Measurements from ENCODE around the gene HPS1.

The HPS1 gene

DNA sequence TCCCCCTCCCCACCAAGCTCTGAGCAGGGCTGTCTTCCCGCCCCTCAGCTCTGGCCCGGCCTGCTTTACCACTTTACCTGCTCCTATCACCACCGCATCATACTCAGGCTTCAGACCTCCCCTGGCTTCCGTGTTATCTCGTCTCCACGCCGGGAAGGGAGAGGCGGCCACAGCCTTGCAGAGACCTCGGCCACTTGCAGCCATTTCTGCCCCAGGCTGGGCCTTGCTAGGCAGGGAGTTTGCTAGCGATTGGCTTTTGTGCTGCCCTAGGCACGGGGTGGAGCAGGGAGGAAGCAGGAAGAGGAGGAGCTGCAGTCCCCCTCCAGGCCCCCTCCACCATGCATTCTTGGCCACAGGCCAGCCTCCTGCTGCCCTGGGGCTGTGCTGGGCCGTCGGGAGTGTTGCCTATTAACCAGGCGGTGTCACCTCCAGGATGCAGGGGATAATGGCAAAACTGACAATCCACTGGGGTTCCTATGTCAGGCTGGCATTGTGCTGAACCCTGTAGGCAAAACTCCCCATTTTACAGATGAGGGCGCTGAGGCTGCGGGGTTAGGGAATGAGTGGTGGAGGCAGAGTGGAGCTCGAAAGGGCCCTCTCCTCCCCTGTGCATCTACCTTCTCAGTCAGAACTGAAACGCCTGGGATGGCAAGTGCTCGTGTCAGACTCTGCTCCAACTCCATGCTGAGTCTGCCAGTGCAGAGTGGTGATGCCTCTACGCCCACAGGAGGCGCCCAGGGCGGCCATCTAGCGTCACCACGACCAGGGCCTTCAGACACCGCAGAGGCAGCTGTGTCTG, 31.6 kb downstream of the HPS1 start, which contains the start of gene PYROXD2:
TSS of gene PYROXD2 (minus strand) at position 251 of the 799 bp plus-strand sequence. CDS start at position 204, 47 bp downstream.
- FAIRE-seq (peak; percentile 95), DNase-seq (ENCODE audit: low spot score) (peak; percentile 98)

DNA sequence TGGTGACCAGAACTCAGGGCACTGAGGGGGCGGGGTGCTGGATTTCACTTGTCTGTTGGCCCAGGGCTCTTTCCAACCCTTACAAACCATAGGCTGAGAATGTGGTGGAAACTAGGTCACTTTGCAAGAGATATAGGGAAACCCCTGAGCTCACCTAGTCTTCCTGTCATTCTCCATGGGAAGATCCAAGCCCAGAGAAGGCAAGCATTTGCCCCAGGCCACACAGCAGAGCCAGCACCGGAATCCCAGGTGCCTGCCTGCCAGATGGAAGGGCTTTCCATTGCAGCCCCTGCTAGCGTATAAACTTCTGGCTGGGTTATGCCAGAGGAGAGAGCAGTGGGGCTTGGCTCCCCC, 32.2 kb downstream of the HPS1 start:
- DNase-seq (ENCODE audit: low spot score) (no peak), FAIRE-seq (no peak)

DNA sequence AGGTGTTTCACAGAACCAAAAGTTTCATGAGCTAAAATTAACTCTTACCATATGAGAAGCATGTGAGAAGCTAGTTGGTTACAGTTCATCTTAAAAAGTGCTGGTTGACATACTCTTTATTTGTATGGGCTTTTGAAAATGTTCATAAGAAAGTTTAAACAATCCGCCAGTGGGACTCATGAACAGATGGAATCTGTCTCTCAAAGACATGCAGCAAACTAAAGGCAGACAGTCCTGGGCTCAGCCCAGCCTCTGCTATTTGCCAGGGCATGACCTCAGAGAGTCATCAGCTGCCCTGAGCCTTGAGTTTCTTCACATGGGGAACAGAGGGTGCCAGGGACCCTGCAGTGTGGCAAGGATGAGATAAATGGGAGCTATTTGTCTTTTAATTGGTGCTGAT, 35.0 kb downstream of the HPS1 start:
- FAIRE-seq (no peak), DNase-seq (ENCODE audit: low spot score) (no peak)

DNA sequence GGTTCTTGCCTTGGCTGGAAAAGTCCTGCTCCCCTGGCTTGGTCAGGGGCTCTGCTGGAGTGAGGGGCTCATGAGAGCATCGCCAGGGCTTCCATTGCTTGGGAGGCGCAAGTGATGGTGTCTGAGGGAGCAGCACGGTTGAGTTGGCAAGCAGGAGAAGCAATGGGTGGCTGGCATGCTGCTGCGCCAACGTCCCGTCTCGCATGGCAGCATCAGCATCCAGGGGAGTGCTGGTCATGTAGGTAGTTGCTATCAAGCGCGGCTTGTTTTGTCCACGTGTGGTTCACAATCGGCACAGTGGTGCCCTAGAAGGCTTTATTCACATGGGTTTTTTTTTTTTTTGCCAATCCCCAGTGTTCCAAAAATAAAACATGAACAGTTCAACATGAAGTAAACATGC, 35.6 kb downstream of the HPS1 start:
- FAIRE-seq (no peak), DNase-seq (ENCODE audit: low spot score) (no peak)

DNA sequence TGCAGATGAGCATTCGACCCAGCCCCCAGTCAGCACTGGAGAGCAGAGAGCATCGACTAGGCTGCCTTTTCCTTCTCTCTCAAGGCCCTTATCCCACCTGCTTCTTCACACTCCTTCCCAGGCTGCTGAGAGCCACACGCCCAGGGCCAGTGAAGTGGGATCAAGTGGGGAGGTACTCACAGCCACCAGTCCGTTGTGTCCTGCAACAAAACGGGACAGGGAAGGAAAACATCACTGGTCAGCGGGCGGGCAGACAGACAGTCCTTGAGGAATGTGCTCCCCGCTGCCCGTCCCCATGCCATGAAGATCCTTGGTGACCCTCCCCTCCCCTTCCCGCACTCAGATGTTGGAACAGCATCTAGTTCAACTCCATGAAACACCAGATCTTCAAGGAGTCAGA, 36.0 kb downstream of the HPS1 start:
- DNase-seq (ENCODE audit: low spot score) (no peak), FAIRE-seq (no peak)

DNA sequence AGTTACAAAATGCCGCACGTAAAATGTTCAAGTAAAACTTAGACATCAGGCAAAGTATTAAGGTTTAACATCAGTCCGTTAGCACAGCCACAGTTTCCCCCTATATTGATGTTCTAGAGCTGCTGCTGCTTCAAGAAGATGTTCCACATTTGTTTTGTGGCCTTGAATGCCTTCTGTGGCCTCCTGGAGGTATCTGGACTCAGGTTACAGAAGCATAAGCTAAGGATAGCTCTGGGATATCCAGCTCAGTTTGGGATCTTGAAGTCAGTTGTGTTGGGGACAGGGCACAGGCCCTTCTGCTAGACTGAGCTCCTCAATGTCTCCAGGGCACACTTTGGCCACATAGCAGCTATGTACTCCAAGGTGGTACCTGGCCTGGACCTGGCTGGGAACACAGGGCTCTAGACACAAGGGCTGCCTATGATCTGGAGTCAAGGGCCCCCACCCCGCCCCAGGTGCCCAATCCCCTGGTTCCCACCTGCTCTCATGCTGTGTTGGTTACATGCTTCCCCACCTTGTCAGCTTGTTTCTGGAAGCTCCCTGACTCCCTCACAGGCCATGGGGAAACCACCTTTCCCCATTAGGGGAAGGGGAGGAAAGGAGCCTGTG, 36.5 kb downstream of the HPS1 start:
- DNase-seq (ENCODE audit: low spot score) (no peak), FAIRE-seq (no peak)

DNA sequence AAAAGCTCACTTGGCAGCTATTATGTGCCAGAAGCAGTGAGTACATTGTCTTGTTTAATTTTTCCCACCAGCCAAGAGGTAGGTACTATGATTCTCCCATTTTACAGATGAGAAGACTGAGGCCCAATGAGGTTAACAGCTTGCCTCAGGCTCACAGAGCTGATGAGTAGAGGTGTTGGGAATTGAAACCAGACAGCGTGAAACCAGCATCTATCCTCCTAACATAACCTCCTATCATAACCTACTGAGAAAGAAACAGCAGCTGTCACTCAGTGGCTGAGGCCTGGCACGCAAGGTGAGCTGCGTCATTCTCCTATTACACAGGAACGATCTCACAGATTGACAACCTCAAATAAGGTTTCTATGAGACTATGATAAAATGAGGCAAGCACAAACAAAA, 37.9 kb downstream of the HPS1 start:
- no peak for DNase-seq (ENCODE audit: low spot score)
- FAIRE-seq: no peak

DNA sequence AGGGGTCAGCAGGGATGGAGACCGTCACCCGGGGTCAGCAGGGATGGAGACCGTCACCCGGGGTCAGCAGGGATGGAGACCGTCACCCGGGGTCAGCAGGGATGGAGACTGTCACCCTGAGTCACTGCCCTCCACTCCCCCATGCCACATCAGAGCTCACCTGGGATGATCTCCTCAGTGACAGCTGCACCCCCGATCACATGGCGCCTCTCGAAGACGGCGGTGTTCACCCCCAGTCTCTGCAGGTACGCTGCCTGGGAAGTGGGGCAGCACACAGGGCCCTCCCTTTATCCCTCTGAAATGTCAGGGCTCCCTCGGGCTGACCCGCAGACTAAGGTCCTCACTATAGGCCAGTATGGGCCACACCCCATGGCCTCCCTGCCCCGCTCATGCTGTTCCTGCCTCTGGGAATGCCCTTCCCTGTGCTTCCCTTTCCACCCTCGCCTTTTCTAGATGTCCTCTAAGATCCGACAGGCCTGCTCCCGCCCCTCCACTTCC, 38.9 kb downstream of the HPS1 start:
- DNase-seq (ENCODE audit: low spot score) (no peak), FAIRE-seq (no peak)

DNA sequence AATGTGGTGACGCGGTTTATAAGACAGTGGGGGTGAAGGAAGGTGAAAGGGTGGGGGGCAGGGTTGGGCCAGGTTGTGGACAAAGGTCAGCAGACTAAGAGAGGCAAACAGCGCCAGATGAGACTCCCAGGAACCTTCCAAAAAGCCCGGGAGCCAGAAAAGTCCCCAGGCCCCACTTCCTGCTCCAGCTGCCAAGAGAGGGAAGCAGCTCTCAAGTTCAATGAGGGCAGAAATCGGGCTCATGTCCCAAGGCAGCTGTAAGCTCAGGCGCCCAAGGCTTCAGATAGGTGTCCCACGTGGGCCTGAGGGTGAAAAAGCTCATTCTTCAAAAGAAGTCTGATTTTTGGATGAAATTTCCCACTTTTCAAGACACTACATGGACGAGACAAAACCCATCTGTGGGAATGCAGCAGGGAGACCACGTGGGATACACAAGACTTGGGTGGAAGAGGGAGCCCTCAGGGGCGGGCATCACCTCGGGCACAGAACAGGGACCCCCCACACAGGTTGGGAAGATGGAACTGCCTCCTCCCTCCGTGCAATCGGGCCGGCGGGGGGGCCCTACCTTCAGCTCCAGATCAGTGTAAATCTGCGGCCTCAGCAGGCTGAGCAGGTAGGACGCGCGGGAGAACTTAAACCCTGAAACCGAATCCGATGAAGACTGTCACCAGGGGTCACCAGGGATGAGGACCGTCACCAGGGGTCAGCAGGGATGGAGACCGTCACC, 39.6 kb downstream of the HPS1 start:
- DNase-seq (ENCODE audit: low spot score): no peak
- FAIRE-seq: no peak

DNA sequence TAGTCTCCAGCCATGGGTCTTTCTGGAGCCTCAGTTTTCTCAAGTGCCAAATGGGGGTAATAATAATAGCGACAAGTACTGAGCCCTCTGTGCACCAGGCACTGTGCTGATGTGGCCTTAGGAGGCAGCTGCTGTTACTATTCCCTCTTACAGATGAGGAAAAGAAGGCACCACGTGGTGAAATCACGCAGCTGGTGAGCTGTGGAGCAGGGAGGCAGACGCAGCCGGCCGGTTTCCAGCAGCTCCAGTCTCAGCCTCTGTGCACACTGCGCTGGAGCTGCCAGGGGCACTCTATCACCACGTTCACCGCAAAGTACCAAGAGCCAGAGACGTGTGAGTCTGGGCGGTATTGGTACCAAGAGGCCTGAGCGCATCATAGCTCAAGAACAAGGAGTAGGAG, 41.3 kb downstream of the HPS1 start:
- FAIRE-seq (no peak), DNase-seq (ENCODE audit: low spot score) (no peak)

DNA sequence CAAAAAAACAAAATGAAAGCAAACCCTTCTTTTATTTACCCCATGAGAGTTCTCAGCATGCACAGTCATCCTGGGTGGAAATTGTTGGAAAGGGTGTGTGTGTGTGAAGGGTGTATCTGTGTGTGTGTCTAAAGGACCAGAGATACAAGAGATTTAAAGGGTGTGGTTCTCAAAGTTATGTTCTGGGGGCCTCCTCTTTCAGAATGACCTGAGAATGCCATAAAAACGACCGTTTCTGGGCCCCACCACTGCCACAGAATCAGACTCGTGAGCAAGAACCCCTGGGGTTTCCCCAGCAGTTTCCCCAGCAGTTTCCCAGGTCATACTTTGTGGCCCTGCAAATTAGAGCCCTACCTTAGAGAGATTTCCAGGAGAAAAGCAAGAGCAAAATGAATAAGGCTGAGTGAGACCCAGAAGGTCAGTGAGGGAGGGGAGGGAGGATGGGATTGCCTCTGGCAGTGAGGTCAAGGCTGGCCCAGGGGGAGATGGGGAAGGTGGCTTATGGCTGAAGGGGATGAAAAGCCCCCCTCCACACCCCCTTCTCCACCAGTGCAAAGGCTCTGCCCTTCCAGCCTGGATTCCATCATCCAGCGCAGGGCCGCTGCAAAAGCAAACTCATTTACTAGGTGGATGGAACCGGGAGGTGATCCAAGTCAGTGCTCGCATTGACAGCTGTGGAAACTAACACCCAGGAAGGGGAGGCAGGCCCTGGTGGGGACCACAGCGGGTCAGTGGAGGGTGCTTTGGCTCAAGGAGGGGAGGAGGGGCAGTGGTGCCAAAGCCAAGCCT, 42.0 kb downstream of the HPS1 start:
- DNase-seq (ENCODE audit: low spot score): no peak
- no peak for FAIRE-seq

DNA sequence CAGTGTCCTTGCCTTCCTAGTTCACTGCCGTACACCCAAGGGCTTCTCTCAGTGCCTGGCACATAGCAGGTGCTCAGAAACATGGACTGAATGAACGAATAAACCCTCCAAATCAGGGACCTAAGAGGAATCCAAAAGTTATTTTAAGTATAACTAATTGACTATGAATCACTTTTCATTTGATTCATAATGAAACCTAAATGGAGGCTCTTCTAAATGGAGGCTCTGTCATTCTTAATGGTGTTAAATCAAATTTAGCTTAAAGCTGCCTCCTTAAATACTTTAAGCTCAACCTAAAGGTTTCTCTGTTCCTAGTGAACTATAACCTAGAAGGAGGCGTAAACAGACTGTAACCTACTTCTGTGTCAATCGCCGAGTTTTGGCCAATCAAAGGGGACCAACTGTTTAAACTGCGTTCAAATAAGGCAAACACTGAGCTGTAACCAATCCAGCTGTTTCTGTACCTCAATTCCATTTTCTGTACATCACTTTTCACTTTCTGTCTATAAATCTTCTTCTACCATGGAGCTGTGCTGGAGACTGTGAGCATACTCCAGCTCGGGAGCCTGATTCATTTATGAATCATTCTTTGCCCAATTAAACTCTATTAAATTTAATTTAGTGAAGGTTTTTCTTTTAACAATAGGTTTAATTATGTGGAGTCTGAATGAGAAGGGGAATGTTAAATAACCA, 42.8 kb downstream of the HPS1 start:
- FAIRE-seq (no peak), DNase-seq (ENCODE audit: low spot score) (no peak)

DNA sequence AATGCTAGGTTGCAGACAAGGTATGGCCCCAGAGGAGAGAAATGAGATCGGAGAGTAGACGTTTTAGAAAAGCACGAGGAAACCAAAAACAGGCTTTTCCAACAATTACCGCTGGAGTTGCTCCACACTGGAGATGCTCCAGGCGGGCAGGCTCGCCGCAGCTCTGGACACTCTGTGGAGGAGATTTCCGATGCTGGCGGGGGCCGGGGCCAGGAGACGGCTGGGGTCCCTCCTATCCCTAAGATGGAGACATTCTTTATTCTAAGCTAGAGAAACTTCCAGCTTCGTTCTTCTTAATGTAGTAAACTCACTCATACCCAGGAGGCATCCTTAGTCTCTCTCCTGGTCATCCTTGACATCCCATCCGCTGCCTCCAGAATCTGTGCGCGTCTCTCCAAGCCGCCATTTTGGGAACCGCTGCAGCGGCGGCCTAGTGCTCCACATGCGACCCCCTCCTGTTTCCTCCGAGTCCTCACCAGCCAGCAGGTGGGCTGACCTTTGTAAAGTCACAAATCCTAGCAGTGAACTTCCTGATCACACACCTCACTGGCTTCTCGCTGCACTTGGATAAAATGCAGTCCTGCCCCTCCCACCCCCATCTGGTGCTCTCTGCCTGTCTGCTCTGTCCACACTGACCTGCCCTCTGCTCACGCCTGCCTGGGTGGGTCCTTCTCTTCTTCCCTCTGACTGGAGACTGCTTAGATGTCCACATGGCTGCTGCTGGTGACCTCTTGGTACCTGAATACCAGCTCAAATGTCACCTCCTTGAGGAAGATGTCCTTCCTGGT, 43.6 kb downstream of the HPS1 start:
- DNase-seq (ENCODE audit: low spot score) (no peak), FAIRE-seq (no peak)

DNA sequence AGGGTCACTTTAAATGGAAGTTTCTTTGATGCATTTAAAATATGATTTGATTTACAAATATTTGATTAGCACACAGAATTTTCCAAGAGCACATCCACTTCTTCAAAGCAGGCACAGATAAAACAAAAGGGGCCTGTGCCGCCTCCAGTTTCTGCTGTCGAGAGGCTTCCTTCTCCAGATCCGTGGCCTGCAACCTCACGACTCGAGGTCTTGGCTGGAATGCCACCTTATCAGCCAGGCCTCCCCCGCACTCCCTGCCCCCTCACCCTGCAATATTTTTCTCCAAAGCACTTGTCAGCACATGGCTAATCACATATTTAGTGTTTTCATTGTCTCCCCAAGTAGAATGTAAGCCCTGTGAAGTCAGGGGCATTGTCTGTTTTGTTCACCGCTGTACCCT, 44.3 kb downstream of the HPS1 start:
- FAIRE-seq: no peak

DNA sequence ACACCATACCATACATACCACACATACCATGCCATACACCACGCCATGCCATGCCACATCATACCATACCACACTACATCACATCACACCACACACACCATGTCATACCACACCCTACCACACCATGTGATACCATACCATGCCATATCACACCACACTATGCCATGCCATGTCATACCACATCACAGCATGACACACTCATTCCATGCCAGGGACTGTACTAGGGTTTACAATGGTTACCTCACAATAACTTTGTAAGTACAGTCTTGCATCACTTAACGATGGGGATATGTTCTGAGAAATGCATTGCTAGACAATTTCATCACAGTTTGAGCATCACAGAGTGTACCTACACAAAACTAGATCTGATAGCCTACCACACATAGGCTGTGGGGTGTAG, 46.3 kb downstream of the HPS1 start:
- DNase-seq (ENCODE audit: low spot score): no peak
- peak; percentile 96 for FAIRE-seq

More for the DNA sequence above, 44.3 kb downstream of the HPS1 start:
- DNase-seq (ENCODE audit: low spot score): no peak

DNA sequence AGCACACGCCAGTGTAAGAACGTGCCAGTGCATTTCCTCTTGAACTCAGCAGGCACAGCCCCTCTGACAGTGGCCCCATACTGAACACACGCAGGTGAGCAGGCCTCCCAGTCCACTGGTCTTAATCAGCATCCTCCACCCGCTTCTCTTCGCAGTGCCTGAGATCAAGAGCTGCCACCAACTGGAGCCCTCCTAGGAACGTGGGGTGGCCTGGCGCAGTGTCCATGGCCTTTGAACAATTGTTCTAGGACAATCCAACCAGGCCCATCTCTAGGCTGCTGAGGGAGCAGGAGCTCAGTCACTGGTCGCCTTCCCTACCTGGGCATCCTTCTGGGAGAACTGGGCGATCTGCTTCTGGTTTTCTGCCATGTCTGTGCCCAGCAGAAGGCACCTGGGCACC, 47.0 kb downstream of the HPS1 start:
- no peak for FAIRE-seq
- no peak for DNase-seq (ENCODE audit: low spot score)

DNA sequence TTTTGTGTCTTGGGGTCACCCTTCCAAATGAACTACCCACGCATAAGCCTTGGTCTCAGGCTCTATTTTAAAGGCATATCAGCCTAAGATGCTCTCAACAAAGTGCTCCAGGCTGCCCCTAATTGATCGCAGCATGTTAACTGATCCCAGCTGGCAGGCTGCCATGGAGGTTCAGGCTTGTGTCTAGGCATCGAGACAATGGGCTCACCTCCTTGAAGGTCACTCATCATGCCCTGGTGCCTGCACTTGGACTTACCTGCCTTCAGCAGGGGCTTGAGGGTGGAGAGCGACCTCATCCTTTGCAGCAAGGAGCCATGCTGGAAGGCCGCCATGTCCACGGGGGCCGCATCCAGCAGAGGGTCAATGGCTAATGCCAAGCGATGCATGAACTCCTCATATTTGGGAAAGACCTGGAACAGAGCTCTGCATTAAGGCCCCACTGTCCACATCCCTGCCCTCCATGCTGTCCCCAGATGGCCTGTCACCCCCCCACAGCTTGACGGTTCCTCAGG, 49.6 kb downstream of the HPS1 start:
- no peak for FAIRE-seq
- no peak for DNase-seq (ENCODE audit: low spot score)

DNA sequence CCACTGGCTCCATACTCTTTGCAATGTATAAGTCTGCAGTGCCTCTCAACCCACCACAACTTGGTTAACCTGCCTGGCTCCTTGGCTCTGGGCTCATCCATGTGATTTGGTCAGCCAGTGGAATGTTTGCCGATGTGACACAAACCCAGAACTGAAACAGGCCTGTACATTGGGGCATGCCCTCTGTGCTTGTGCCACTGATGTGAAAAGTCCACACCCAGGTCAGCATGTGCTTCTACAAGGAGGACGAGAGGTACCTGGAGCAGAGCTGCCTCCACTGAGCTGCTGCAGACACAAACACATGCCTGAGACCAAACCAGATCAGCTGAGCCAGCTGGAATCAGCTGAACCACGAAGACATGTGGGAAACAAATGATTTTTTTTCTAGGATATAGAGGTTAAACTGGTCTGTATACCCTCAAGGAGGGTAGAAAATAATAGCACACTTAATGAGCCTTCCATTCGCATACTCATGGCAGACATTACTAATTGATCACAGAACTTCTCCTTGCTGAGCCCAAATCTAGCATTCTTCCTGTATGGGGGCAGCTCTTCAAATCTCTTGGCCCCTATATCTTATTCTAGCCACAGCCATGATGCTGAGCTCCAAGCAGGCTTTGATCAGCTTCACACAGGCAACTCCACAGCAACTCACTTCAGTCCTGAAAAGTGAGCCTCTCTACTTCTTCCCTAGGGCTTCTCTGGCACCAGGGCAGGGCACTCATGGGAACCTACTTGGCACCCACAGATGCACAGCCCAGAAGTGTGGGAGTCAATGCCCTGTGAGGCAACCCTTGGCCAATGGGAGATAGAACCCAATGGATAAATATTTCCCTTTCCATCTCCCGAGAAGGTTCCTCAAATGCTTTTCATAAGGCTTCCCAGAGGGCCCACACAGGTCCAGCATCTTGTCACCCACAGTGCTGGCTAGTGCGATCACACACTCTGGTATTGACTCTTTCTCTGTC, 50.4 kb downstream of the HPS1 start:
- DNase-seq (ENCODE audit: low spot score): no peak
- FAIRE-seq: no peak

Measured in urothelium cell line (cell line).